ENCODE measurements around the gene MMP24. TPM values are rescaled to one million over a fixed set of nuclear protein-coding genes. Genes with fewer than 3 reads are reported as not detected.

Gene MMP24
- total and polyA plus RNA-seq, 8 donors = 0.15 to 6.2 (median 1.6) TPM; not detected in 2

DNA sequence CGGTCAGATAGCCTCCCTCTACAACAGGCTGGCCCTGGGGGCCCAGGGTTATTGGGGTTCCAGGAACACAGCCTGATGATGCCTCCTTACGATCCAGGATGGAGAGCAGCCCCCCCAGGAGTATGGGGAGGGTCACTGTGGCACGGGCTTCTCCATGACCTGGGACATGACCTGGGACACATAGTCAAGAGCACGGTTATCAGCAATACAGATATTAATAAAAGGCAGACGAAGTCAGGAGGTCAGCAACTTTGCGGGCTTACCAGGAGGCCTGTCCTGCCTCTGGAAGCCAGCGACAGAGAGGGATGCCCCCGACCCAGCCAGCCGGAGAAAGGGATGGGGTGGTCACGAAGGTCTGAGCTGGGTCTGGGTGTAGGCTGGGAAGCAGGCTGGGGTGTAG, 50.6 kb downstream of the MMP24 start:
- Histone ChIP-seq H3K4me3 (peak overlapping the region; percentile 70 to 93 (median 78)), H3K4me1 (peaks cover 17 to 57% (median 51%) of the 10 kb centered on the region in 4 donors), H3K27me3 (no peaks in the 10 kb centered on the region), H3K27ac (peak overlapping the region; percentile 96 to 99 (median 99)), H3K9me3 (no peaks in the 10 kb centered on the region), H3K36me3 (peaks cover 18 to 70% (median 64%) of the 10 kb centered on the region in 4 donors)
- DNase-seq = no peak
- intact Hi-C loops (cut with DNase I; ENCODE audit: low total_unique reads) = no loop called here
- TF ChIP-seq CTCF (IDR thresholded peaks at IDR 0.05) (no peak), EP300 (IDR thresholded peaks at IDR 0.05) (no peak), POLR2A (IDR thresholded peaks at IDR 0.05) (no peak)
- 9 to 11% (median 11%) methylated on average over 9 to 10 of the region's 10 CpGs for WGBS, 5 donors

DNA sequence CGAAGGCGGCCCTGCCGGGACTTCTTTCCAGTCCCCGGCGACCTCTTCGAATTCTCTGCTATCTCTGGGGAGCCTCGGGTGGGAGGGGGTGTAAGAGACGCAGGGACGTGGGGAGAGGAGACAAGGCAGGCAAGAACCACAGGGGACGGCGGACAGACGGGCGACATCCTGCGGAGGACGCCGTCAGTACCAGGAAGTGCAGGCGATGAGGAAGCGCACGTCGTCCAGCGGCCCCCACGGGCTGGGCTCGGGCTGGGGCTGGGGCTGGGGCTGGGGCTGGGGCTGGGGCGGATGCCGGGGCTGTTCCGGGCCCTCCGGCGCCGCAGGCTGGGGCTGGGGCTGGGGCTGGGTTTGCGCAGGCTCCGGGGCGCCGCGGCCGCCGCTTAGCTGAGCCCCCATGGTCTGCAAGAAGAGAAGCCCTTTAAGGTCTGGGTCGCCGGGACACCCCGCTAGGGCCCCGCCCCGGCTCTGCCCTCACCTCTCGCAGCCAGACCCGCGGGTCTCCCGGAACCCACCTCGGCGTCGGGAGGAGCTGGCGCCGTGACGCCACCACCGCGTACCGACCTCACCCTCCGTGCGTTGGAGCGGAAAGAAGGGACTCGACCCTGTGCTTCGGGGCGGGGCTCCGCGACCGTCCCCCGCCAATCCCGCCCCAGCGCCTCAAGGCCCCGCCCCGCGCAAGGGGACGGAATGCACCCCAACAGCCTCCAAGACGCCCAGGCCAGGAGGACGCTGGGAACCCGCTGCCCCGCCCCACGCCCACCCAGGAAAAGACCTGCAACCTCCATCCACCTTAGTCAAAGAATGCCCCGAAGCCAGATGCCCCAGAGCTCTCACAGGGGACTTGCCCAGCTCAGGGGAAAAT, 51.3 kb downstream of the MMP24 start, which contains the start of gene MMP24OS:
Gene MMP24OS, minus strand, starts transcription at position 592 of the 865 bp plus-strand sequence. Its CDS starts 193 bp downstream, at position 399.
- intact Hi-C loops (cut with DNase I; ENCODE audit: low total_unique reads) = no loop called here

GRCh38 chr20:35279040-35279439, 52.5 kb downstream of the MMP24 start:
- H3K27me3 ChIP-seq = no peaks in the 10 kb centered on the region
- H3K9me3 ChIP-seq = no peaks in the 10 kb centered on the region
- intact Hi-C loops (cut with DNase I; ENCODE audit: low total_unique reads) = no loop called here
- H3K4me1 ChIP-seq = peaks cover 29 to 76% (median 69%) of the 10 kb centered on the region in 4 donors
- TF ChIP-seq CTCF (IDR thresholded peaks at IDR 0.05) = no peak
- TF ChIP-seq POLR2AphosphoS5 (IDR thresholded peaks at IDR 0.05) = peak in 1 of 3 donors; percentile 46
- TF ChIP-seq EP300 (IDR thresholded peaks at IDR 0.05) = no peak
- TF ChIP-seq POLR2A (IDR thresholded peaks at IDR 0.05) = no peak
- no peak overlapping the region for H3K4me3 ChIP-seq
- DNase-seq = peak in 1 of 2 donors; percentile 82
- peak overlapping the region; percentile 96 to 99 (median 99) for H3K27ac ChIP-seq
- 26 to 67% (median 50%) methylated on average over 3 to 5 of the region's 5 CpGs for WGBS, 5 donors
- peaks cover 21 to 74% (median 62%) of the 10 kb centered on the region in 4 donors for H3K36me3 ChIP-seq

More for the DNA sequence above, 51.3 kb downstream of the MMP24 start, which contains the start of gene MMP24OS:
- DNase-seq = peak; percentile 94 to 97
- Histone ChIP-seq H3K4me3 (peak within 1 kb of the TSS; percentile 70 to 93 (median 78)), H3K4me1 (peaks cover 18 to 63% (median 57%) of the 10 kb centered on the region in 4 donors), H3K27ac (peak within 1 kb of the TSS; percentile 96 to 99 (median 99)), H3K9me3 (no peaks in the 10 kb centered on the region), H3K36me3 (peaks cover 18 to 76% (median 69%) of the 10 kb centered on the region in 4 donors), H3K27me3 (no peaks in the 10 kb centered on the region)
- 0 to 1% (median 0%) methylated on average over 13 to 75 of the region's 76 CpGs for WGBS, 5 donors
- no peak for TF ChIP-seq EP300 (IDR thresholded peaks at IDR 0.05)
- peak in 1 of 7 experiments; percentile 15 for TF ChIP-seq CTCF (IDR thresholded peaks at IDR 0.05)
- TF ChIP-seq POLR2AphosphoS5 (IDR thresholded peaks at IDR 0.05) = peak; percentile 96 to 99 (median 99)
- peak in 2 of 4 donors; percentile 86 to 91 for TF ChIP-seq POLR2A (IDR thresholded peaks at IDR 0.05)

GRCh38 chr20:35279533-35280174, 53.2 kb downstream of the MMP24 start:
- no peaks in the 10 kb centered on the region for H3K9me3 ChIP-seq
- 78 to 91% (median 82%) methylated on average over 7 of the region's 7 CpGs for WGBS, 5 donors
- H3K27ac ChIP-seq = peak overlapping the region; percentile 96 to 99 (median 99)
- no peak overlapping the region for H3K4me3 ChIP-seq
- TF ChIP-seq EP300 (IDR thresholded peaks at IDR 0.05) = no peak
- TF ChIP-seq POLR2A (IDR thresholded peaks at IDR 0.05) = no peak
- TF ChIP-seq CTCF (IDR thresholded peaks at IDR 0.05) = no peak
- TF ChIP-seq POLR2AphosphoS5 (IDR thresholded peaks at IDR 0.05) = no peak
- DNase-seq = no peak
- intact Hi-C loops (cut with DNase I; ENCODE audit: low total_unique reads) = no loop called here
- H3K27me3 ChIP-seq = no peaks in the 10 kb centered on the region
- peaks cover 21 to 67% (median 56%) of the 10 kb centered on the region in 4 donors for H3K36me3 ChIP-seq
- peaks cover 29 to 77% (median 69%) of the 10 kb centered on the region in 4 donors for H3K4me1 ChIP-seq
